ENCODE measurements around the gene NIPBL.

DNA sequence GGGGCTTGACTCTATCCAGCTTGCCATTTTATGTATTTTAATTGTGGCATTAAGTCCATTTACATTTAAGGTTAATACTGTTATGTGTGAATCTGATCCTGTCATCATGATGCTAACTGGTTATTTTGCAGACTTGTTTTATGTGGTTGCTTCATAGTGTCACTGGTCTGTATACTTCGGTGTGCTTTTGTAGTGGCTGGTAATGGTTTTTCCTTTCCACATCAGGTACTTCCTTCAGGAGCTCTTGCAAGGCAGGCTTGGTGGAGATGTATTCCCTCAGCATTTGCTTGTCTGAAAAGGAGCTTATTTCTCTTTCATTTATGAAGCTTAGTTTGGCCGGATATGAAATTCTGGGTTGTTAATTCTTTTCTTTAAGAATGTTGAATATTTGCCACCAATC, 226.7 kb downstream of the NIPBL start:
- TF ChIP-seq GATA2 (IDR thresholded peaks at IDR 0.05; ENCODE audit: low read depth, low read length) (no peak), GATA3 (IDR thresholded peaks at IDR 0.05; ENCODE audit: low read depth, low read length) (no peak)

Data from SH-SY5Y (cell line).